ENCODE measurements around the gene BRD9.
A peak's percentile ranks its signal among the peaks of the same experiment; 100 is the strongest.
"Not testable (repeated sequence)": the region's sequence is repeated elsewhere in the genome, so short reads cannot be mapped to it uniquely, and the experiment has no call there.

BRD9 gene

DNA sequence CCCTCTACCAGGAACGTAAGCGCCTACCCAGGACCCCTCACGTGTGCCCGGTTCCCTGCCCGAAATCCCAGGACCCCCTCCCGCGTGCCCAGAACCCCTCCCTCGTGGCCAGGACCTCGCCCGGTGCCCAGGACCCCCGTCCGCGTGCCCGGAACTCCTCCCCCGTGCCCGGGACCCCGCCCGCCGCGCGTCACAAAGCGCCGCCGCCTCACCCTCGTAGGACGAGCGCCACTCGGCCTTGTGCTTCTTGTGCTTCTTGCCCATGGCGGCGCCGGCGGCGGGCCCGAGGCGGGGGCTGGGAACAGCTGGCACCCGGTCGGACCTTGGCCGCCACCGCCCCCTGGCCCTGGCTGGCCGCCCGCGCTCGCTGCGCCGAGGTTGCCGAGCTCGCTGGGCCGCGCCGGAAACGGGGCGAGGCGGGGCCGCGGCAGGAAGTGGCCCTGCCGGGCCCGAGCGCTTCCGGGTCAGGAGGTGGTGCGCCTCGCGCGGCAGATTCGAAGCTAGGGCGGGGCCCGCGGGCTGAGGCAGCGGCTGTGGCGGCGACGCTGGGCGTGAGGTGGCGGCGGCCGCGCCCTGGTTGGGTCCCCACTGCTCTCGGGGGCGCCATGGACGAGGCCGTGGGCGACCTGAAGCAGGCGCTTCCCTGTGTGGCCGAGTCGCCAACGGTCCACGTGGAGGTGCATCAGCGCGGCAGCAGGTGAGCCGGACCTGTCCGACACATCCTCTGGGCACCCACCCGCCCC is at the start of gene BRD9, which contains the start of gene TRIP13:
TSS of gene BRD9 (minus strand) at position 408 of the 743 bp plus-strand sequence. CDS start at position 264, 144 bp downstream.
TSS of gene TRIP13 (plus strand) at position 491 of the 743 bp plus-strand sequence. CDS start at position 606, 115 bp downstream.
- DNase-seq (ENCODE audit: low spot score) (peak; percentile 75), FAIRE-seq (no peak)

DNA sequence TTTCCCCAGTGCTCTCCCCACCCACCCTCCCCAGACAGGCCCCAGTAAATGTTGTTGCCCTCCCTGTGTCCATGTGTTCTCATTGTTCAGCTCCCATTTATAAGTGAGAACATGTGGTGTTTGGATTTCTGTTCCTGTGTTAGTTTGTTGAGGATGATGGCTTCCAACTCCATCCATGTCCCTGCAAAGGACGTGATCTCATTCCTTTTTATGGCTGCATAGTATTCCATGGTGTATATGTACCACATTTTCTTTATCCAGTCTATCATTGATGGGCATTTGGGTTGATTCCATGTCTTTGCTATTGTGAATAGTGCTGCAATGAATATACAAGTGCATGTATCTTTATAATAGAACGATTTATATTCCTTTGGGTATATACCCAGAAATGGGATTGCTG is 48.1 kb upstream of the BRD9 start:
- not testable (repeated sequence) for FAIRE-seq

DNA sequence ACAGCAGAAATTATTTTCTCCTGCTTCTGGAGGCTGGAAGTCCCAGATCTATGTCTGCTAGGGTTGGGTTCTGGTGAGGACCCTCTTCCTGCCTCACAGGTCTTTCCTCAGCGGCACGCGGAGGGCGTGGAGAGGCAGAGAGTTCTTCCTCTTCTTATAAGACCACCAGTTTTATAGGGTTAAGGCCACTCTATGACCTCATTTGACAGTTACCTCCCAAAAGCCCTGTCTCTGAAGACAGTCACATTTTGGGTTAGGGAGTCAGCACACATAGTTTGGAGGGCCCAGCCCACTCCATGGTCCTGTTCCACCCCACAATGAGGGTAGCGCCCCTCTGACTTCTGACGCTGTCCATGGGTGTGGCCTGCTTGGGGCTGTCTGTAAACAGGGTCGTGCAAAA is 46.8 kb upstream of the BRD9 start:
- DNase-seq (ENCODE audit: low spot score) (no peak), FAIRE-seq (no peak)

More for the DNA sequence above, 48.1 kb upstream of the BRD9 start:
- DNase-seq (ENCODE audit: low spot score), result not testable (repeated sequence)

DNA sequence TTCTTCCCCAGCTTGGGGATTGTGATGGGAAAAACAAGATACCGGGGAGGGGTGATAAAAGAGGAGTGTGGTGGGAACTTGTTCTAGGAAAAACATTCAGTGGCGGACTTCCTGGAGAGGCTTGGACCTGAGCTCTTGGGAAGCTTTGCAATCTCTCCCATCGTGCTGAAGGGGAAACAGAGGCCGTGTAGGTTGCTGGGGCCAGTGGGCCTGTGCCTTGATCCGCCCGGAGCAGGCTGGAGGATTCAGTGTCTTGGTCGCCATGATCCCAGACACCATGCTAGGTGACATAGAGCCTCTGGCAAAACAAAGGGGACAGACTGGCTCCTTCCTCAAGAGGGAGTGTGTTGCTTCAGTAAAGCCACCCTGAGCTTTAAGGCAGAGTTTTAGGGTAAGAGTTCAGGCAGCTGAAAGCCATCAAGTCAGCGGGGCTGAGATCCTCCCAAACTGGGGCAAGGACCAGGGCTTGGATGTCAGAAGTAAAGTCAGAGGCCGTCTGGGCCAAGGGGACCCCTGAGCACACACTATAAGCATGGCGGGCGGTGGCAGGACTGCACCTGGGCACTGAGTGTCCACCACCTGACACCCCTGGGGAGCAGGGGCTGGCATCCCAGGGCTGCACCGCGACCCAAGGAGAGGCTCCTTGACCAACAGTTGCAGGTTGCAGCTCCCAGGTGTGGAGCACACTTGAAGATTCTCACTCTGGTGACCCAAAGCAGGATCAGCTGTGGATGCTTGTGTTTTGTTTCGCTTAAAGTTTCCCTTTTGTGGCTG is 44.7 kb upstream of the BRD9 start:
- DNase-seq (ENCODE audit: low spot score) (no peak), FAIRE-seq (no peak)

DNA sequence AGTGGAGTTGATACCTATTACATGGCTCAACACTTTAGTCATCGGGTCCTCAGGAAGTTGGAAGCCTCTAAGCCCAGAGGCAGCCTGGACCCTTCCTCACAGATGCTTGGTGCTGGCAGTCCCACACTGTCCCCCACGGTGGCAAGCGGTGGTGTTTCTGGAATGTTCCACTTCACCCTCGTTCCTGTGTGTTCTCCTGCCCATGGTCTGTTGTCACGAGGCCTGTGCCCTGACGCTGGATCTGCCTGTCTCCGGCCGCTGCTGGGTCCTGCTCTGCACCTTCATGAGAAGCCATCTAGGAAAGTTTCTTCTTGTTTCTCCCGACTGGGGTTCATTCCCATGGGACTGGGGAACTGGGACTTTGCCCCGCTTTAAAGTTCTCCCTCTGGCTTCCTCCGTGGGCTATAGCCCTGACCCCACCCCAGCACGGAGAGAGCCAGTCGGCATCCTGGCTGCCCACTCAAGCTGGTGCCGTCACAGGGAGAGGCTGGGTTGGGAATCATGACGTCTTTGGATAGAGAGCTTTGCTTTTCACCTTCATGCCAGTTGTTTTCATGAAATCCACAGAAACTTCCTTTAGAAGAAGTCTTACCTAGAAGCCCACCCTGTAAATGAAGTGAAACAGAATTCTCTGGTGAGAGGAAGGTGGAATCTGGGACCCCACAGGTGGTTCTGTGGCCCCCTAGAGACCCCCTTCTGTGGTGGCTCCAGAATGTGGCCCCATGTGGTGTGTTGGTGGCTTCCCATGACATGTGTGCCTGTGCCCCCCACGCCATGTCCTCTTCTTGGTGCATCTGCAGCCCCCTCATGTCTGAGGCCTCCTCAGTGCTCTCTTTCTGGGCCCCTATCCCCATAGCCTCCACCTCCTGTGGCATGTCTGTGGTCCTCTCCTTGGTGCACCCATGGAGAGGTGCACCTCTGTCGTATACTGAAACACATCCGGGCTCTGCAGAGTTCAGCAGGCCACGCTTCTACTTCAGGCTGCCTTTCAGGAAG is 43.8 kb upstream of the BRD9 start:
- FAIRE-seq, result no peak
- no peak for DNase-seq (ENCODE audit: low spot score)

DNA sequence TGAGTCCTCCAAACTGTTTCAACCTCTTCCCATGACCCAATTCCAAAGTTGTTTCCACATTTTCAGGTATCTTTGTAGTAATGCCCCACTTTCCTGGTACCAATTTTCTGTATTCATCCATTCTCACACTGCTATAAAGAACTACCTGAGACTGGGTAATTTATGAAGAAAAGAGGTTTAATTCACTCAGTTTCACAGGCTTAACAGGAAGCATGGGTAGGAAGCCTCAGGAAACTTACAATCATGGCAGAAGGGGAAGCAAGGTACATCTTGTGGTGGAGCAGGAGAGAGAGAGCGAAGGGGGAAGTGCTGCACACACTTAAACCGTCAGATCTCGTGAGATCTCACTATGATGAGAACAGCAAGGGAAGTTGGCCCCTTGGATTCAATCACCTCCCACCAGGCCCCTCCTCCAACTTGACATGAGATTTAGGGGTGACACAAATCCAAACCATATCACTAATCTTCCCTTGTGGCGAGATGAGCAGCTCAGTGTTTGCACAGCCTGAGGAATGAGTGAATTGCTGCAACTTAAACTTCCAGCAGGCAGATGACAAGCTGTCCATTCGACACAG is 43.0 kb upstream of the BRD9 start:
- no peak for FAIRE-seq
- DNase-seq (ENCODE audit: low spot score), result no peak

DNA sequence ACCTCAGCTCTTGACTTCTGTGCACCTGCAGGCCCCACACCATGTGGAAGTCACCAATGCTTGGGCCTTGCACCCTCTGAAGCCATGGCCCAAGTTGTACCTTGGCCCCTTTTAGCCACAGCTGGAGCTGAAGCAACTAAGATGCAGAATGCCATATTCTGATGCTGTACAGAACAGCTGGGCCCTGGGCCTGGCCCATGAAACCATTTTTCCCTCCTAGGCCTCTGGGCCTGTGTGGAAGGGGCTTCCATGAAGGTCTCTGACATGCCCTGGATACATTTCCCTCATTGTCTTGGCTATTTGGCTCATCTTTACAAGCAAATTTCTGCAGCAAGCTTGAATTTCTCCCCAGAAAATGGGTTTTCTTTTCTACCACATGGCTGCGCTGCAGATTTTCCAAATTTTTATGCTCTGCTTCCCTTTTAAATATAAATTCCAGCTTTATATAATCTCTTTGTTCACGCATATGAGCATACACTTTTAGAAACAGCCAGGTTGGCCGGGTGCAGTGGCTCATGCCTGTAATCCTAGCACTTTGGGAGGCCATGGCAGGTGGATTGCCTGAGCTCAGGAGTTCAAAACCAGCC is 41.9 kb upstream of the BRD9 start:
- not testable (repeated sequence) for DNase-seq (ENCODE audit: low spot score); FAIRE-seq

DNA sequence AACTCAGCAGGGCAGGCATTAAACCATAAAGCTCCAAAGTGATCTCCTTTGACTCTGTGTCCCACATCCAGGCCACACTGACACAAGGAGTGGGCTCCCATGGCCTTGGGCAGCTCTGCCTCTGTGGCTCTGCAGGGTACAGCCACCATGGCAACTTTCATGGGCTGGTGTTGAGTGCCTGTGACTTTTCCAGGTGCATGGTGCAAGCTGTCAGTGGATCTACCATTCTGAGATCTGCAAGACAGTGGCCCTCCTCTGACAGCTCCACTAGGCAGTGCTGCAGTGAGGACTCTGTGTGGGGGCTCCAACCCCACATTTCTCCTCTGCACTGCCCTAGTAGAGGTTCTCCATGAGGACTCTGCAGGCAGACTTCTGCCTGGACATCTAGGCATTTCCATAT is 41.4 kb upstream of the BRD9 start:
- FAIRE-seq; DNase-seq (ENCODE audit: low spot score): not testable (repeated sequence)

DNA sequence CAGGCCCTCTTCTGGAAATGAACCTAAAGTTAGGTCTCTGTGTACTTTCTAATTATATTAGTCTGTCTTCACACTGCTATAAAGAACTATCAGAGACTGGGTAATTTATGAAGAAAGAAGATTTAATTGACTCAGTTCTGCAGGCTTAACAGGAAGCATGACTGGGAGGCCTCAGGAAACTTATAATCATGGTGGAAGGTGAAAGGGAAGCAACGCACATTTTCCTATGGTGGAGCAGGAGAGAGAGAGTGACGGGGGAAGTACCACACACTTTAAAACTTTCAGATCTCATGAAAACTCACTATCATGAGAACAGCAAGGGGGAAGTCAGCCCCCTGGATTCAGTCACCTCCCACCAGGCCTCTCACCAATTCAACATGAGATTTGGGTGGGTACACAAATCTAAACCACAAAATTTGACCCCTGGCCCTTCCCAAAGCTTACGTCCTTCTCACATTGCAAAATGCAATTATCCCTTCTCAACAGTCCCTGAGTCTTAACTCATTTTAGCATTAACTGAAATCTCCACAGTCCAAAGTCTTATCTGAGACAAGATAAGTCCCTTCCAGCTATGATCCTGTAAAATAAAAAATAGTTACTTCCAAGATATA is 40.8 kb upstream of the BRD9 start:
- DNase-seq (ENCODE audit: low spot score) (no peak), FAIRE-seq (no peak)

DNA sequence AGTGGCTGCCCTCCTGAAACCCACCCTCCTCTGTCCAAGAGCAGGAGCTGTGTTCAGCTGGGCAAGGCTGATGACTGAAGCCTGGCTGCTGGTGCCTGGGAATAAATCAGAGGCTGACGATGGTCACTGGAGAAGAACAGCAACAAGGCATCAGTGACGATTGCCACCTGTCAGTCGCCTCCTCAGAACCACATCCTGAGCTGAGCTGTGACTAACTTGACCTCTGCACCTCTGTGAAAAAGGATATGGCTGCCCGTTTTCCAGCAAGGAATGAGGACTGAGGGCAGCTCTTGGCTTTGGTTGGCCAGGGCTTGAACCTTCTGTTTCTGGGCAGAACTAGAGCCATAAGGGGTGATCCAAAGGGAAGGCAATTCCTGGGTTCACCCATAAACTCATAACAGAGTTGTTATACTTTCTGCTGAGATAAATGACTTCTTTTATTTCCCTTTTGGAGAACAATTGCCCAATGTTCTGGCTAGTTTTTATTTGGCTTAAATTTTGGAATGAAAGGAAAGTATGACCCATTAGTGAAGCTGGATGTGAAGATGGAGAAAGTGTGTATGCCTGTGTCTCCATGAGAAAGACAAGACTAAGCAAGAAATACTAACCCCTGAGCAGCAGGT is 40.1 kb upstream of the BRD9 start:
- DNase-seq (ENCODE audit: low spot score), result no peak

DNA sequence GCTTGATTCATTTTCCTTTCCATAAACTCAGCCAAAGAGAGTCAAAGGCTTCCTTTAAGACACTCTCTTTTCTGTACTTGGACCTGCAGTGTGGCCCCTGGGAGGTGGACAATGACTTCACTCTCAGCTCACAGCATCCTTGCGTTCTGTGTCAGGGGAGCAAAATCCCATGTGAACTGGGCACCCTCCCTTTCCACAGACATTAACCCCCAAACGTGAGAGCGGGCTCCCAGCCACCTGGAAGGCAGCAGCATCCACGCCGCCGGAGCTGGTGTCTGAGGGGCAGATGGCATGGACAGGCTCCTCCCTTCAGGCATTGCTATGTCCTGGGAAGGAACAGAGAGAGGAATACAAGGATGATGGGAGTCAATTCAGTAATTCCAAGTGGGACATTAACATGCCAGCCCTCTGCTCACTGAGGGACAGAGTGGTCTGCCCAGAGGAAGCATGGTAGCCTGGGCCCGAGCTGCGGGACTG is 39.6 kb upstream of the BRD9 start:
- DNase-seq (ENCODE audit: low spot score) (no peak), FAIRE-seq (no peak)

More for the DNA sequence above, 40.1 kb upstream of the BRD9 start:
- FAIRE-seq, result no peak

DNA sequence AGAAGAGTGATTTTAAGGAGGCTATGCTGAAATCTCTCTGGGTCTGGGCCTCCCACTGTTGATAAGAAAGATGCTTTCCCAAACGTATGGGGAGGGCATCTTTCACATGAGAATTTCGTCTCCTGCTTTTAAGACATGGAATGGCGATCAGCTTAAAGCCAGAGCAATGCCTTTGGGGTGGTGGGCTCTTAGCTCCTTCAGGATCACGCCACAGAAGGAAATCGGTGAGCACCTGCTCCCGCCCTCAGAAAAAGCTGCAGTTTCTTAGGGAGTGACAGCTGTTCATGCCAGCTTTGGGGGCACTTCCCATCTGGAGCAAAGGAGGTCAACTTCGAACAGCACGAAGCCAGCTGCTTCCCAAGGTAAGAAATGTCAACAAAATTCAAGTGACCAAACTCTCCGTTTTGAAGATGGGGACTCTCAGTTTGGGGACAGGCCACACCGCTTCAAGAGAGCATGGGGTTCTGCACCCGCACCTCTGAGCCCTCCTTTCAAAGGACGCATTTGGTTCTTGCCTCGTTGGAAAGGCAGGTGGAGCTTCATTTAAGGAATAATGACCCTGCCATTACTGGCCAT is 39.1 kb upstream of the BRD9 start:
- no peak for FAIRE-seq
- no peak for DNase-seq (ENCODE audit: low spot score)

DNA sequence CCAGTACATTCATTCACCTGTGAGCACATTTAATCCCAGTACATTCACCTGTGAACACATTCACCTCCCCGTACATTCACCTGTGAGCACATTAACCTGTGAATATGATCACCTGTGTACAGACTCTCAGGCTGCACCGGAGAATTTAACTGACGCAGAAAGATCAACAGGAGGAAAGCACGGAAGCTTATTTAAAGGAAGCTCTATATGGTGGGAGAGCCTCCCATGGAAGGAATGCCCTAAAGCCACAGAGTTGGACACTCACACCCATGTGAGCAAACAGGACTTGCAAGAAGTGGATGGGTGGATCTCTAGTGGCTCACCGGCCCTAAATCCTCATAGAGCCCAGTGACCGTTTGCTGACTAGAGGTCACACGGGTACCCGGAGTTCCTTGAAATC is 38.3 kb upstream of the BRD9 start:
- DNase-seq (ENCODE audit: low spot score) (no peak), FAIRE-seq (no peak)

DNA sequence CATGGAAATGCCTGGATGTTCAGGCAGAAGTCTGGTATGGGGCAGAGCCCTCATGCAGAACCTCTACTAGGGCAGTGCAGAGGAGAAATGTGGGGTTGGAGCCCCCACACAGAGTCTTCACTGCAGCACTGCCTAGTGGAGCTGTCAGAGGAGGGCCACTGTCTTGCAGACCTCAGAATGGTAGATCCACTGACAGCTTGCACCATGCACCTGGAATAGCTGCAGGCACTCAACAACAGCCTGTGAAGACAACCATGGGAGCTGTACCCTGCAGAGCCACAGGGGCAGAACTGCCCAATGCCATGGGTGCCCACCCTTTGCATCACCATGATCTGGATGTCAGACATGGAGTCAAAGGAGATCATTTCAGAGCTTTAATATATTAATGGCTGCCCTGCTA is 37.0 kb upstream of the BRD9 start:
- no peak for FAIRE-seq
- no peak for DNase-seq (ENCODE audit: low spot score)

DNA sequence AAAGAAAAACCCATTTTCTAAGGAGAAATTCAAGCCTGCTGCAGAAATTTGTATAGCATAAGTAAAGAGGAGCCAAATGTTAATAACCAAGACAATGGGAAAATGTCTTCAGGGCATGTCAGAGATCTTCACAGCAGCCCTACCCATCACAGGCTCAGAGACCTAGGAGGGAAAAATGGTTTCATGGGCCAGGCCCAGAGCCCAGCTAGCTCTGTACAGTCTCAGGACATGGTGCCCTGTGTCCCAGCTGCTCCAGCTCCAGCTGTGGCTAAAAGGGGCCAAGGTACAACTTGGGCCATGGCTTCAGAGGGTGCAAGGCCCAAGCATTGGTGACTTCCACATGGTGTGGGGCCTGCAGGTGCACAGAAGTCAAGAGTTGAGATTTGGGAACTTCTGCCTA is 36.6 kb upstream of the BRD9 start:
- not testable (repeated sequence) for FAIRE-seq; DNase-seq (ENCODE audit: low spot score)

DNA sequence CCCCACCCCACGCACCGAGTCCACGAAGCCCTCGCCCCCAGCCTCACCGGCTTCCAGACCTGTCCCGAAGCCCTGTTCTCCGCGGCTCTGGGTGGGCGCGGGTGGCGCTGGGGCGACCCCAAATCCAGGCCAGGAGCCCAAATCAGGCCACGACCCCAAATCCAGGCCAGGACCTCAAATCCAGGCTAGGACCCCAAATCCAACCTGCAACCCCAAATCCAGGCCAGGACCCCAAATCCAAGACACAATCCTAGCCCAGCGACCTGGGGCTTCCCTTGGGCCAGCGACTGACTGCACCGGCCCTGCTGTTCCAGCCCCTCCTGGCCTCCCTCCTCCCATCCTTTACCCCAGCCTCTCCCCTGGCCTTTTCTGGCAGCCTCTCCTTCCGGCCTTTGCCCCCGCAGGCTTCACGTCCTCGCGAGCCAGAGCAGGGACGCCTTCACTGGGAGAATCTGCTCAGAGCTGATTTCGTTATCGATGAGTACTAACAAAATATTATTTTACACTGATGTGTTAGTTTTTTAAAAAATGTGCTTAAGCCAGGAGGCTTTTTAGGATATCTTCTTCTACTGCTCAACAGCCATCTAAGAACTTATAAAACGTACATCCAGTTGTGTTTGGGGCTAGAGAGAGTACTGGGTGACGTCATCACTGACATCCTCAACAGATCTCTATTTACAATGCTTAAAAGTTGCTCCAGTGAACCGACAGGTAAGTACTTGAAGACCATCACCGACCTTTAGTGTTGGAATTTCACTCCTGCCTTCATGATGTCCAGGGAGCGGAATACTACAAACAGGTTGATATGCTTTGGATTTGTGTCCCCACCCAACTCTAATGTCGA is 34.8 kb upstream of the BRD9 start:
- no peak for DNase-seq (ENCODE audit: low spot score)

DNA sequence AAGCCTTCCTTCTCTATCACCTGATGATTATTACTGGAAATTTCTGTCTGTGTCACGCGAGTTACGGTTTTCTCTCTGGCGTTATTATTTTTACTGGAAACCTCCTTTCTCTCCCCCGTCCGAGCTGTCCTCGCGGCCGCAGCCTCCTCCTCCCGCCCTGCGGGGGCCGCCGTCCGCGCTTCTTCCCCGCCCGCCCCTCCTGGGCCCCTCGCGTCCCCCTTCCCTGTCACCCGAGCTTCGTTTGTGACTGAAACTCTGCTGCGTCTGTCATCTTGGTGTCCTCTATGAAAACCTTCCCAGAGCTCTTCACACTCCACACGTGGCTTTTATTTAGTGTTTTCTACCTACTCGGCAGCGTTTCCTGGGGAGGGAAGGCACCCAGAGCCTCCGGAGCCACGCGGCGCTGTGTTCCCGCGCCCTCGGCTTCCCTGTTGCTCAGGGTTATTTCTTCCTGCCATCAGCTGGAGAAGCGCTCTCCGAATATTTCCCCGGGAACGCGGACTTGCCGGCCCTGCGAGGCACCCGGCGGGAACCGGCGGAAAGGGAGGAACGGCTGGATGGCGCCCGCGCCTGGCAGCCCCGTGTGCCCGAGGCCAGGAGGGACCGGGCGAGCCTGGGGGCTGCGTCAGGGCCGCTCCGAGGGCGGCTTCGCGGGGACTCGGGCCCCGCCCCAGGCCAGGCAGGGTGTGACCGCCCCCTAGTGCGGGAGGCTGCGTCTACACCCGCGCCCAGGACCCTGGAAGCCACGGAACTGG is 34.0 kb upstream of the BRD9 start:
- FAIRE-seq (no peak), DNase-seq (ENCODE audit: low spot score) (no peak)

More for the DNA sequence above, 34.8 kb upstream of the BRD9 start:
- no peak for FAIRE-seq
